Measurements from ENCODE around the gene SDR39U1.

Gene SDR39U1

DNA sequence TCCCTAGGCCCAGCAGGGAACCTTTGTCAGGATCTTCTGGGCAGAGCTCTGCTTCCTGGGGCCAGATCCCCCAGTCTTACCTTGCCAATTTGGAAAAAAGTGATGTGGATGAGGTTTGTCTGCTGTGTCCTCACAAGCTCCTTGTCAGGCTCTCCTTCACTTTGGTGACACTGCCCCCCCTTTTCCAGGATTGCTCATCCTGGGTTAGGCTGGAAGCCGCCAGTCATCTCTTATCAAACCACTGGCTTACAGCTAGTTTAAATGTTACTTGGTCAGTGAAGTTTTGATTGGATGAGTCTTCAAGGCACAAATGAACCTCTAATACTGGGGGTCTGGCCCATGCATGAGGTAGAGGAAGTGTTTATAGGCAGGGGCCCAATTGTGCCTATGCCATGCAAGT, 28.5 kb downstream of the SDR39U1 start:
- DNase-seq (ENCODE audit: extremely low read depth in 1 of 2, low read depth in 1 of 2): no peak

DNA sequence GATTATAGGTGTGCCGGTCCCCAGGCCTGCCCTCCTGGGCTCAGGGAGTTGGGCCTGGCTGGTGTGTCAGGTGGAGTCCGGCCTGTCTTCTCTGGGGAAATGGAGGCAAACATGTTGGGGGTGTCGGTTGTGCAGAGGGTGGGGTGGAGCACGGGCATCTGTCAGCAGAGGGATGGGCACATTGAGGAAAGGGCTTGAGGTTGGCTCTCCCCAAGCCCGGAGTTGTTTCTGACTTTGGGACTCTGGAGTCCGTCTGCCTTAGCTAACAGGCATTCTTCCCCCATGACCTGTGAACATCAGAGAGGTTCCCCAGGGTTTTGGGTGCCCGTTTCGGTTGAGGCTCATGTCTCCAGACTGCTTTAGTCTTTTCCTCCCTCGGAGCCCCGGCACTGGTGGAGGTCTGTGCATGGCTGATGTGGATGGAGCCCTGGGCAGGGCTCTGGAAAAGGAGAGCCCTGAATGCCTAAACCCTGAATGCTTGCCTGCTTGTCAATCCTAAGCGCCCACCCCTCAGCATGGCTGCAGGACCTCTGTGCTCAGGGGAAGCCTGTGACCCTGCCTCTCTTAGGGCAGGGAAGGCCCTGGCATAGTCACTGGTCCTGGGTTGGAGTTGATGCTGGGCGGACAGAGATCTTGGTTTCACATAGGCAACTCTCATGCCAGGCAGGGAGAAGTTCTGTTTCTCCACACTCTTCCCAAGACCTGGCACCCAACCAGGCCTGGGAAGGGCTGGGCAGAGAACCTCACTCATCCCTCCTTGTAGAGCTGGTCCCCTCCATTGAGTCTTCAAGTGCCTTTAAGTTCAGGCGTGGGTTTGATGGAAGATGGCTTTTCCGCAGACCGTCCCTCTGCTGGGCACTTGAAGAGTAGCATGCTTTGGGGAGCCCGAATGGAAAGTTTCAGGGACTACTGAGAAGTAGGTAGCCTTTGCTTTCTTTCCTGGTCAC, 30.9 kb downstream of the SDR39U1 start:
- no peak for DNase-seq (ENCODE audit: extremely low read depth in 1 of 2, low read depth in 1 of 2)

DNA sequence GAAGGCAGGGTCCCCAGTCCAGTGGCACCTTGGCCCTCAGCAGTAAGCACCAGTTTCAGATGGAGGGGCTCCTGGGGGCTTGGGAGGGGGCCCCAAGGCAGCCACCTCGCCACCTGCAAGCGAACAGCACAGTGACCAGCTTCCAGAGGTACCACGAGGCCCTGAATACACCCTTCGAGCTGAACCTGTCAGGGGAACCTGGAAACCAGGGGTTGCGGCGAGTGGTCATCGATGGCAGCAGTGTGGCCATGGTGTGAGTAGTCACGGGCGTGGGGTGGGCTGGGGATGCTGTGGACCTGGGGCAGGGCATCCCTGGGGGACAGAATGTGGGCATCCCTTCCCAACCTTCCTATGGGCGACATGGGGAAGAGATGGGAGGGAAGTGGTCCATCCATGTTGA, 32.6 kb downstream of the SDR39U1 start:
- DNase-seq (ENCODE audit: extremely low read depth in 1 of 2, low read depth in 1 of 2): no peak

DNA sequence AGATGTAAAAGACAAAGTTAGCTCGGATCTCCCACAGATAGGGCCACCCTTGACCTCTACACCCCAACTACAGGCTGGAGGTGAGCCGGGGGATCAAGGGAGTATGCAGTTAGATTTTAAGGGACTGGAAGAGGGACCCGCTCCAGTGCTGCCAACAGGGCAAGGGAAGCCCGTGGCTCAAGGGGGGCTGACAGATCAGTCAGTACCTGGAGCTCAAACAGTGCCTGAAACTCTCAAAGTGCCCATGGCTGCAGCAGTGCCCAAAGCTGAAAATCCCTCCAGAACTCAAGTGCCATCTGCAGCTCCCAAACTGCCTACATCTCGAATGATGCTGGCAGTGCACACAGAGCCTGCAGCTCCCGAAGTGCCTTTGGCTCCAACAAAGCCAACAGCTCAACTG, 33.4 kb downstream of the SDR39U1 start:
- DNase-seq (ENCODE audit: extremely low read depth in 1 of 2, low read depth in 1 of 2): no peak

DNA sequence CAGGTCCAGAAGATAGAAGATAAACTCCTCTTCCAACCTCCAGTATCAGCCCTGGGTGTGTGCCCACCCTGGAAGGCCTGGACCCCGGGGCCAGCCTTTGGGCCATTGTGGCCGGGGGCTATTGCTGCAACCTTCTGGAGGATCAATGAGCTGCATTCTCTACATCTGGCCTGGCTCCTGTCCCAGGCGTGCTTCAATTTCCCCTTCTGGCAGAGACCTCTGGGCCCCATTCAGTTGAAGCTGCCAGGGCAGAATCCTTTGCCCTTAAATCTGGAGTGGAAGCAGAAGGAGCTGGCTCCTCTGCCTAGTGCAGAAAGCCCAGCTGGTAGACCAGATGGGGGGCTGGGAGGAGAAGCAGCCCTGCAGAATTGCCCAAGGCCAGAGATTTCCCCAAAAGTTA, 33.8 kb downstream of the SDR39U1 start:
- no peak for DNase-seq (ENCODE audit: extremely low read depth in 1 of 2, low read depth in 1 of 2)

DNA sequence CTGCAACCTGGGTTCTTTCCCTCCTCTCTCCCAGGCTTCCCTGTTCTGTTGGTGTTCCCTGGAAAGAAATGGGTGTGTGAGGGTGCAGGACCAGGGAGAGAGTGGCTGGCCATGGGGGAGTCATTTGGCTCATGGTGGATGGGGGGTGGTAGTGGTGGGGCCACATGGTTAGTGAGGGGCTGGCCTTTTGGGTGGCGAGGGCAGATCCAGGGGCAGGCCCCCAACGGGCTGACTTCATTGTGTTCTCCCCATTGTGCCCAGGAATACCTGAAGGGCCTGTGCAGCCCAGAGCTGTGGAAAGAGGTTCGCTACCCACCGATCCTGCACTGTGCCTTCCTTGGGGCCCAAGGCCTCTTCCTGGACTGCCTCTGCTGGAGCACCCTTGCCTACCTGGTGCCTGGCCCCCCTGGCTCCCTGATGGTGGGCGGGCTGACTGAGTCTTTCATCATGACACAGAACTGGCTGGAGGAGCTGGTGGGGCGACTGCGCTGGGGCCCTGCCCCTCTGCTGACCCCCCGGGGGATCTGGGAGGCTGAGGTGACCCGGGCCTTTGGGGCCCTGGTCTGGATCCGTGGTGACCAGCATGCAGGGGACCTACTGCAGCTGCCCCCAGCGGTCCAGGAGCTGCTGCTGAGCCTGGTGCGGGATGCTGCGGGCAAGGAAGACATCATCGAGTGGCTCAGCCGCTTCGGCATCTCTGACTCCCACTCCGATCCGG, 34.8 kb downstream of the SDR39U1 start:
- DNase-seq (ENCODE audit: extremely low read depth in 1 of 2, low read depth in 1 of 2): no peak

DNA sequence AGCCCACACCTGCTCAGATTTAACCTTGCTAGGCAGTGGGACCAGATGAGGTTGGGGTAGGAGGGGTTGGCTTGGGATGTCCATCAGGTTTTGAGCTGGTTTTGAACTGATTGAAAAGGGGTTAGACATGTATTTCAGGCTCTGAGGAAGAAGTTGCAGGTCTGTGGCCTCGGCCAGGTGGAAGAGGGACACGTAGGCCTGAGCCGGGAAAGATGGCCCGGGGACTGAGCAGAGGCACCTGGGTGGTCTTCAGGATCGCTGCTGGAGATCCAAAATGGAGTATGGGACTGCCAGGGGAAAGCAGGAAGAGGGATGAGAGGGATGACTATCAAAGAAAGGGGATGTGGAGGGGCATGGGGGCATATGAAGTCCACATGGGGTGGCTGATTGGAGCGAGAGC, 36.2 kb downstream of the SDR39U1 start:
- DNase-seq (ENCODE audit: extremely low read depth in 1 of 2, low read depth in 1 of 2): no peak

DNA sequence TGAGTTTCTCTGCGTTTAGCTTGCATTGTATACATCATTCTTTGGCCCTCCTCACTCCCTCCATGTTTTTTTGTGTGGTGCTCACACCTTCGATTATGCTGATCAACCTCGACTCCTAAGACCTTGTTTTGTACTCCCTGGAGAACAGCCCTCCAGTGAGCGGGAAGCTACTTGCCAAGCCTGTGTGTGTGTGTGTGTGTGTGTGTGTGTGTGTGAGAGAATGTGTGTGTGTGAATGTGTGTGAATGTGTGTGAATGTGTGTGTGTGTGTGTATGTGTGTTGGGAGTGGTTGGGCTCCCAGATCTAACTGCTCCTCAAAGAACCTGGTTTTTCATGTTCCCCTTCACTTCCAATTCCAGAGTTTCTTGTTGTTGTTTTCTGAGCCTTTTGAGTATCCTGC, 37.8 kb downstream of the SDR39U1 start:
- no peak for DNase-seq (ENCODE audit: extremely low read depth in 1 of 2, low read depth in 1 of 2)

DNA sequence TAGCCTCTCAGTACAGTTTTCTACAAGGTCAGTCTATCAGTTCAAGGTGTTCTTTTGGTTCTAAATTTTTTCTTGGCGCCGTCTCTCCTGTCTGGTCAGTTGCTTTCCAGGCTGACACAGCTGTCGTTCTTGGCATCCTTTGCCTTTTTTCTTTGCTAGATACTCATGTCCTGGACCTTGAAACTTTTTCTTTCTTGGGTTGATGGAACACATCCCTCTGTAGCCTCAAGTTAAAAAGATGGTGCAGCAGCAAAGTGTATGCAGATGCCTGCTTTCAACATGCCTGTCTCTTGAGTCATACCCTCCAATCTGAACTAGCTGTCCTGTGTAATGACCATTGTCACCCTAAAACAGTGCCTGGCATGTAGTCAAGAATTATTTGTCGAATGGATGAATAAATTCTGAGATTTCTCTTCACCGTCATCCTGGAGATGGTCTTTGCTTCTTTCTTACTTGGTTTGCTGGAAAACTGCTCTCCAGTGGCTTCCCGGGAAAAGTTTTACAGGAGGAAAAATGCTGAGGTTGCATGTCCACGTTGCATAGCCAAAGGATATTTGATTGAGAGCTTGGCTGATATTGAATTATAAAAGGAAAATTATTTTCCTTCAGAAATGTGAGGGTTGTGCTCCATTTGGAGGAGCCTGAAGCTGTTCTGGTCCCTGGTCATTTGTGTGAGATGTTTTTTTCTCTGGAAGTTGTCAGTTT, 39.1 kb downstream of the SDR39U1 start:
- no peak for DNase-seq (ENCODE audit: extremely low read depth in 1 of 2, low read depth in 1 of 2)

DNA sequence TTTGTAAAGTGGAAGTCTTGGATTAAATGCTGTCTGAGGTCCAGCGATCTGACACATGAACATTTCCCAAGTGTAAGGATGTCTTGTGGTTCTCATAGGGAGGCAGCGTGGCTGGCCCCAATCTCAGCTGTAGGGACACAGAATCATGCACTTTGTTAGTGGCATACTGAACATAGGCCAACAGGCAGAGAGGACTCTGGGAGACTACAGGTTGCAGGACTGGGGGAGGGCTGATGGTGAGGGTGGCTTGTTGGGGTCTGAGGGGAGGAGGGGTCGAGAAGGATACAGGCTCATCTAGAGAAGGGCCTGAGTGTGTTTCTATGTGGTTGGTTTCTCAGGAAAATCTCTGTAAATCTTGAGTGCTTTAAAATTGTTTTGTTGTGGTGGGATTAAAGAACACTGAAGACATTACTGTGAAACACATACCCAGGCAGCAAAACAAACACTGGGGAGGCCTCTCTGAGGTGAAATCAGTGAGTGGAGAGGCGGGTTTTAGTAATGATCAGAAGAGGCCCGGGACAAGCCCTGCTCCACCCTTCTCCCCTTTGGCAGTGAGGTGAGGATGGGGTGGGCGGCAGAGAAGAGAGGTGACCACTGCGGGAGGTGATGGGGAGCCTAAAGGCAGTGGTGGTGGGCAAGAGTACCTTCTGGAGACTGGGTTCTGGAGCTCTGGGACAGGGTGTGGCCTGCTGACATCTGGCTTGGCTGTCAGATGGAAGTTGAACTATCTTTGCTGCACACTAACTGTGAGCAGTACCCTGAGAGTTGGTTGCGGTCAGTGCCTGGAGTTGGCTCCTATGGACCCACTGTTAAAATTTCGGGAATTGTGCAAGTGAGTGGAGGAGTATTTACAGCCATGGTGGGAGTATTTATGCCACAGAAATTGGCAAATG, 40.5 kb downstream of the SDR39U1 start:
- no peak for DNase-seq (ENCODE audit: extremely low read depth in 1 of 2, low read depth in 1 of 2)

DNA sequence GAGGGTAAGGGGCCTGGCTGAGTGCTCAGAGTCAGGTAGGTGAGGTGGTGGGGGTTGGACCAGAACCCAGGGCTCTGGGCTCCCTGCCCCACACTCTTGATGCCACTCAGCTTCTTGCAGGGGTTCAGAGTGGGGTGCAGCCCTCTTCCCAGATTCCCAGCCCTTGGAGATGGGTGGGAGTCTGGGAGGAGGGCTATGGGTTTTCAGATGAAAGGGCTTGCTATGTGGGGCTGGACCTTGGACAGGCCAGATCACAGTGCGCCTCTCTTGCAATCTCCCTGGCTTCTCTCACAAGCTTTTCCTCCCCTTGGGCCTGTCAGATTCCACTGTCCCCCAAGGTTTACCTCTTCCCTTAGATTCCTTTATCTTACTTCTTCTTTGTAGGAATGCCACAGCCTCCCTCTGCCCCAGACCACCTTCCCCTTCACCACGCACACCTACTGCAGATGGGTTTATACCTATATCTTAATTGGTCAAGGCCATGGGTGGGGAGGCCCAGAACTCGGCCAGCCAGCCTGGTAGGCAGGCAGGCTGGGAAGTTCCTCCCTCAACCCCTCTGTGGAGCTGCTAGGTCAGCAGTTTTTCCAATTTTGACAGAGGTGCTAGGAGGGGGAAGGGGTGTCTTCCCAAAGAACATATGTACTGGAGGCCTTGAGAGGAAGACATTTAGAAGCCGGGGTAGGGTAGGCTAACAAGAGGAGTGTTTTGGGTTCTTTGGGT, 42.4 kb downstream of the SDR39U1 start:
- DNase-seq (ENCODE audit: extremely low read depth in 1 of 2, low read depth in 1 of 2): no peak

DNA sequence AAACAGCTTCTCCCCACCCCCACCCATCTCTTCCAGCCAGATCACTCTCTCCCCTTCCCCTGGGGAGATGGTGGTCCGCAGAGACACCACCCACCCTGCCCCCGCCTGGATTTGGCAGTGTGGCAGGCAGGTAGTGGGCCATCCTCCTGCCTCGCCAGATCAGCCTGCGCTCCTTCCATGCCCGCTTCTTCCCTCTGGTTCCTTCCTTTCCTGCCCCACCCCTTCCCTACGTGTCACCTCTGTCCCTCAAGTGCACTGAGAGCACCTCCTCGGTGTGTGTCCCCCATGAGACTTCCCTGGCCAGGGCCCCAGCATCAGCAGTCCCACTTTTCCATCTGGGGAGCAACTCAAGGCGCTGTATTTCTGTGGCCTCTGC, 43.1 kb downstream of the SDR39U1 start:
- no peak for DNase-seq (ENCODE audit: extremely low read depth in 1 of 2, low read depth in 1 of 2)

DNA sequence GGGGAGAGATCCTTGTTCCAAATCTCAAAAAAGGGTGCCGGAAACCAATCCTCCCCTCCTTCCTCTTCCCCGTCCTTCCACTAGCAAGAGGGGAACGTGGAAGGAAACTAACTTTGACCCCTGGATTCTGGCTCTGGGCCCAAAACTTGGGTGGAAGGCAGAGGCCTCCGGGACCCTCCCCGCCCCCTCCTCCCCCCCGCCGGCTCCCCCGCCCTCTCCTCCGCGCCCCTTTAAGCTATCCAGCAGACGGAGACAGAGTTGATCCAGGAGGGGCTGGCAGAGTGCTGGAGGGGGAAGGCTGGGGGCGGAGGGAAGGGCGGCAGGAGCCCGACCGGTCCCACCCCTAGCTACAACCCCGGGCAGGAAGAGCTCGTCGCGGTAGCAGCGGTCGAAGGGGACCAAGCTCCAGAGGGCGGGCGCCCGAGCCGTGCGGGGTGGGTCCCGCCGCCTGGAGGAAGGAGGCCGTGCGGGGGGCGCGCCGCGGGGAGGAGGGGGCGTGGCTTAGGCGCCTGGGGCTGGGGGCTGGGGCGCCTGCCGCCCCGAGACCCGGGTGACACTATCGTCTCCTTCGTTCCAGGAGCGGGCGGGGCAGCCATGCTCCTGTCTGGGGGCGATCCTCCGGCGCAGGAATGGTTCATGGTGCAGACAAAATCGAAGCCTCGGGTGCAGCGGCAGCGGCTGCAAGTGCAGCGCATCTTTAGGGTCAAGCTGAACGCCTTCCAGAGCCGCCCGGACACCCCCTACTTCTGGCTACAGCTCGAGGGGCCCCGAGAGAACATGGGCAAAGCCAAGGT, 43.7 kb downstream of the SDR39U1 start, which contains the start of gene NYNRIN:
NYNRIN (plus strand) TSS at position 351 of the 794 bp plus-strand sequence; CDS start at position 595, 244 bp downstream.
- no peak for DNase-seq (ENCODE audit: extremely low read depth in 1 of 2, low read depth in 1 of 2)

DNA sequence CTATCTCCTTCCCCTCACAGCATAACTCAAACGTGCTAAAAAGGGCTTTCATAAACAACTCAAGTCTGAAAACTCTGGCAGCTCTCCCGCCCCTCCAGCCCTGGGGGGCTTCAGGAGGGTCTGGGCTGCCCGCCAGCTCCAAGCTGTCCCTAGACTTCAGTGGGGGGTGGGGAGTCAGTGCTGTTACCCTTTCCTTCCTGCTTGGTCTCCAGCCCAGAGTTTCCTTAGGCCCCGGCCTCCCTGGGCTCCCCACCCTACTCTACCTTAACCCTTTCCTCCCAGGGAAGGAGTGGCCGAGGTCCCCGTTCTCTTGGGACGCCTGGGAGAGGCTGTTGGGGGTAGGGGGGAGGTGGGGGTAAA, 44.3 kb downstream of the SDR39U1 start:
- DNase-seq (ENCODE audit: extremely low read depth in 1 of 2, low read depth in 1 of 2): no peak

DNA sequence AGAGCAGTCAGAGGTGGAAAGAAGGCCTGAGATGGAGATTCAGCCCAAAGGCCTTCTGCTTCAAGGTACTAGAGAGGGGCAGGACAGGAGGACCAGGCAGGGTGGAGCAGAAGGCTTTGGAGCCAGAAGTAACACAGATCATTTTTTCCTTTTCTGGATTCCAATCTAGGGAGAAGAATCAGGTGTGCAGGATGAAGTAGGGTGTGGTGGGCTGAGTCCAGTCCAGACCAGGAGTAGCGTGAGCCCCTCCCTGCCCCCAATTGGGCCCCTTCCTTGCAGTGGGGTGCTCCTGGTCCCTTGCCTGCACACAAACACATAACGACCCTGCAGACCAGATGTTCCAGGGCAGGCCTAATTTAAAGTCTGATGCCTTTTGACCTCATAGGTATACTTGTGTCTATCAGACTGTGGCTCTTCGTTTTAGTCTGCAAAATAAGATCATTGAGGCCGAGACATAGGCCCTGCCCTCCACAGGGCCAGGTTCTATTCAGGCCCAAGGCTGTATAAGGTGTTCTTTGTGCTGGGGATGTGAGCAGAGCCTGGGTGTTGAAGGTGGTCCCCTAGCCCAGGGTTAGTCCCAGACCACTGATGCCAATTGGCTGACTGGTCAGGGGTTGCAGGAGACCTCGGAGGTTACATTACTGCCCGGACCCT, 44.8 kb downstream of the SDR39U1 start:
- no peak for DNase-seq (ENCODE audit: extremely low read depth in 1 of 2, low read depth in 1 of 2)

DNA sequence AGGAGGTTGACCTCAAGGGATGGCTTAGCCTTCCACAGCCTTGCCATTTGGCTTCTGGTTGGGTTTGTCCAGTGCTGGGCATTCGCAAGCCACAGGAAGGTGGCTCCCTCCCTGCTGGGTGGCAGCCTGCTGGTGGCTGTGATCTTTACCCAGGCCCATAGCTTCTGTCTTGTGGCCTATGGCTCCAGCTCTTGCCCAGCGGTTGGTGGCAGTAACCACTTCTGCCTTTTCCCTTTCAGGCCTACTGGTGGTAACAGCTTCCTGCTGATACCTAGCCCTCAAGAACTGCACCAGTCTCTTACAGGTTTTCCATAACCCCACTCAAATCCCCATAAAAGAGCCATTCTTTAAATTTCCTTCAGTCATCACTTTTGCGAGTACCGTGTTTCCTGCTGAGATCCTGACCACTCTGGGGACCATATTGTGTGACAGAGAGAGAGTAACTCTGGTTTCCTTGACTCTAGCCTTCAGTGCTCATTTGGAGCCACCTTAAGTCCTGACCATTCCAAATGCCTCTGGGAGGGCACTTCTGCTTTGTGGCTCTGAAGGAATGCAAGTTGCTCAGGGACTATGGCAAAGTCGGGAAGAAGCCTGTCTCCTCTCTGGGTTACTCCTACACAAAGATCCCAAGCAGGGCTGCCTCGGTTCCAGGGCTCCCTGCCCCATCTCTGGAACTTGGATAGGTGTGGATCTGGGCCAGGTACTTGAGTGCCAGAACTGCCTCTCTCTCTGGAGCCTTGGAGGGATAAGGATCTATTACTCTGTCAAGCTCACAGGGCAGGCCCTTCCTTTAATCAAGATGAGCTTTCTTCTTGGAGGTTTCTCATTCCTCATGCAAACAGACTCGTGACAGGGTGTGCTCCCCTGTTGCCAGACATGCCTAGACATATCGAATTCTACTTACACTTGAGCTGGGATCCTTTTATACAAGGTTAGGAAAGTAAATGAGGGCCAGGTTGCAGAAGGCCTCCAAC, 46.7 kb downstream of the SDR39U1 start:
- no peak for DNase-seq (ENCODE audit: extremely low read depth in 1 of 2, low read depth in 1 of 2)

DNA sequence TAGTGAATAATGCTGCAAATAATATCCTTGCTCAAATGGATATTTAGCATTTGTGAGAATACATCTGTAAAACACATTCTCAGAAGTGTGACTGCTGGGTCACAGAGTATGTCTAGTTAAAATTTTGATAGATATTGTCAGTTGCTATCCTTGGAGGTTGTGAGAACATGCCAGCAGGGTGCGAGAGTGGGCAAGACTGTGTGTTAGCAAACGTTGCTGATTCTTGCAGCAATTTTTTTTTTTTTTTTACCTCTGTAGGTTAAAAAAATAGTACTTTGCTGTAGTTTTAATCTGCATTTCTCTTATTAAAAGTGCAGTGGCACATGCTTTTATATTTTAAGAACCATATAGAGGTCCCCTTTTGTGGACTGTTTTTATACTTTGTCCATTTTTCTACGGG, 48.3 kb downstream of the SDR39U1 start:
- DNase-seq (ENCODE audit: extremely low read depth in 1 of 2, low read depth in 1 of 2): no peak
